ENCODE data around the gene TMEM145.

TMEM145 gene

DNA sequence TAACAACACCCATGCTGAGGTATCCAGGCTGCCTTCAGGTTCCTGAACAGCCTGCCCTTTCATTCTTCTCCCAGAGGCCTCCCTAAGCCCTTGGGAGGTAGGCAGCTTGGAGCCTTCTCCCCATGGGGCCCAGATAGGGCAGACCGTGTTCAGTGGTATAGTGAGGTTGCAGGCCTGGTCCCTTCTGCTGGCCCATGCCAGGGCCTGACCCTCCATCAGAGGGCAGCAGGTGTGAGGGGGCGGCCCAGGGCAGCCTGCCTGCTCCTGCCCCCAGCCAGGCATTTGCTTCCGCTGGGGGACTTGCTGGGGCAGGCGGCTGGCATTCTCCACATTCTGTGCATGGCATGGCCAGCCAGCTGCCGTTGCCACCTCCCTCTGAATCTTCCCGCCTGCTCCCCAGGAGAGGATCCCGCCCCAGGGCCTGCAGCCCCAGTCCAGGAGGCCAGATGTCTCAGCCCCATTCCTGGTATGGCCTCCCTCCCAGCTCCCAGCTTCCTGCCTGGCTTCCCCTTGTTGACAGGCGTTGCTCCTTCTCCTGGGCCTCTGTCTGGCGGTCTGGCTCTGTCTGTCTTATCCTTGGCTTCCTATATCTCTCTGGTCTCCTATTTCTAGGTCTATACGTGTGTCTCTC is 35.2 kb upstream of the TMEM145 start:
- DNase-seq (ENCODE audit: low read depth) = no peak

DNA sequence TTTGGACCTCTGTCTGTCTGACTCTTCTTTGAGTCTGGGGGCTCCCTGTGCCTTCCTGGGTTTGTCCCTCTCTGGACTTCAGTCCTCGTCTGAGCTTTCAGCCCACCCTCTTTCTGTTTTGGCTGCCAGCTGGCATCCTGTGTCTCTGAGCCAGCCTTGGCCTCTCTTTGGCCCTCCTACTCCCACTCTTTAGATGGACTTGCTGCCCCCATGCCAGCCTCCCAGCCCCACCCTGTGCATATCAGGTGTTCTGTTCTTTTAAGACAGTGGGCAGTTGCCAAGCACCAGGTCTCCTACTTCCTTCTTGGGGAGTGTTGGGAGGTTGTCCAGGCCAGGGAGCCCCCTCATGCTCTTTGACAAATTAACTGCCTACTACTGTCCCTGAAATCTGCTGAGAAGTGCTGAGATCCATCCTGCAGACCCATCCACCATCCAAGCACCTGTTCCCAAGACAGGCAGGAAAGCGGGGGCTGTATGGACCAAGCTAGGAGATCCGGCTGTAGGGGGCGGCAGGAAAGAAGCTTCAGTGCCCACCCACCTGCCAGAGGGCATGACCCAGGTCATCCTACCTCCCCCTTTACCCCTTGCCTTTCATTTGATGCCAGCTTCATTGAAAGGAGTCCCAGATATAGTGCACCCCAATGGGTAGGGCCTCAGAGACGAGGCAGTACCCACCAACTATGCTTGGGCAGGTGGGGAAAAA is 34.5 kb upstream of the TMEM145 start:
- DNase-seq (ENCODE audit: low read depth) = no peak

DNA sequence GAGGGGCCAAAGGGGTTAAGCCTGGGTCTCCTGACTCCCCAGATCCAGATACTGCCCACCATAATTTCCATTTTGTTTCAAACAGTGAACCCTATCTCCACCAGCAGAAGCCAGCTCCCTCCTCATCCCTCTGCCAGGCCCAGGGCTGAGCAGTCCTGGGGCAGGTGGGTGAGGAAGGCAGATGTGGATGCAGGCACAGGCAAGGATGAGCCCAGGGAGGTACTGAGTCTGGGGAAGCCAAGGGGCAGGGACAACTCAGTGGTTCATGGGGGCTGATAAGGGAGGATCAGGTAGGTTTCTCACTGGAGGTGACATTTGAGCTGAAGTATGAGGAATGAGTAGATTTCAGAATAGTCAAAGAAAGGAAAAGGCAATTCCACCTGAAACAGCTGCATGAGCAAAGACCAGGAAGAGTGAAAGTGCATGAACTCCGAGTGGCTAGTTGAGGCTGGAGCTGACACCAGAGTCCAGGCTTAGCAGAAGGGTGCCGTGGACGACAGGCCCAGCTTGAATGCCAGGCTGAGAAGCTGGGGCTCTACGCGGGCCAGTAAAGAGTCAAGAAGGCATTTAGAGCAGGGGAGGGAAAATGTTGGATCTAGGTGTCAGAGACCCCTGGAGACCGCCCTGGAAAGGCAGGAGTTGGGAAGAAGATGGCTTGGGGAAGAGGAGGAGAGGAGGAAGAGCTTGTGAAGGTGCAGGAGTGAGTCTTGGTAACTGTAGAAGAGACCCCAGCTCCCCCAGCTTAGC is 33.8 kb upstream of the TMEM145 start:
- DNase-seq (ENCODE audit: low read depth) = no peak

DNA sequence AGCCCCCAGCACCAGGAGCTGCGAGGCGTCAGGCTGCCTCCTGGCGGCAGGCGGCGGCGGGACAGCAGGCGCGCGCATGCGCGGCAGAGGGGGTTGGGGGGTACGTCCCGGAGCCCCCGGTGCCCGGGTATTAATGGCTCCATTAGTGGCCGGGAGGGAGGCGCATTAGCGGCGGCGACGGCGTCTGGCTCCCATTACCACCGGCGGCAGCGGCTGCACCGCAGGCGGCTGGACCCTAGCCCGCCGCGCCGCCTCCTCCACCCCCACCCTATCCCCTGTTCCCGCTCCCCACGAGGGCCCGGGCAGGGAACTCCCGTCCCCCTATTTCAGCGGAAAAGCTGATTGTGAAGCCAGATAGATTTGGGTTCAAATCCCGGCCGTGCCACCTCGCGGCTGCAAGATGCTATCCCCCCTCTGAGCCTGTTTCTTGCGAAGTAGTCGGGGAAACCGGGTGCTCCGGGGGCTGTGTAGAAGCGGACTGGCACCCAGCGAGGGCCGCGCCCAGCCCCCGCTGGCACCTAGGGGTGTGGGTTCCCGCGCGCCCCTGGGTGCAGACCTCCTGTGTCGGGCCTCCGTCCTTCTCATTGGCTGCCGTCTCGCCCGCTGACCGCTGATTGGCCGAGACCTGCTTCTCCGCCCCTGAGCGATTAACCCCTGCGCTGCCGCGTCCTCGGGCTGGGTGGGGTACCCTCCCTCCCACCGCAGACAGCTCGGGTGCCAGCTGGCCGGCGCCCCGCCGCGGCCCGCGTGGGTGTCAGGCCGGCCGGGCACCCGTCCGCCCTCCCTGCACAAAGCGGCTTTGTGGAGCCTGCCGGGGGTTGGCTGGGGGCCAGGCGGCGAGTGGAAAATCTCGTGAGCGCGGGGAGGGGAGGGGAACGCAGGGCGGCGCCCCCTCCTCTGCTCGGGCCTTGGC is 33.0 kb upstream of the TMEM145 start:
- peak; percentile 86 for DNase-seq (ENCODE audit: low read depth)

DNA sequence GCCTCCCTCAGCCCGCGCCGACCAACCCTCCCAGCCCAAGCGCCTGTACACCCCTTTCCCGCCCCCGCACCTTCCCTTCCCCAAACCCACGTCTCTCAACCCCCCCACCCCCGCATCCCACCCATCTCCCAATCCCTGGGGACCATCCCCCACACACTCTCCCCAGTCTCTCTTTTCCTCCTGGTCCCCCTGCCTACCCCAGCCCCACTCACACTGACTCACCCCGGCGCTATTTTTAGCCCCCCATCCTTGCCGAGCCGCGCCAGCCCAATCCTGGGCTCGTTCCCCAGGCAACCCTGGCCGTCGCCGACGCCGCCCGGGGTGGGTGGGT is 32.3 kb upstream of the TMEM145 start:
- no peak for DNase-seq (ENCODE audit: low read depth)

DNA sequence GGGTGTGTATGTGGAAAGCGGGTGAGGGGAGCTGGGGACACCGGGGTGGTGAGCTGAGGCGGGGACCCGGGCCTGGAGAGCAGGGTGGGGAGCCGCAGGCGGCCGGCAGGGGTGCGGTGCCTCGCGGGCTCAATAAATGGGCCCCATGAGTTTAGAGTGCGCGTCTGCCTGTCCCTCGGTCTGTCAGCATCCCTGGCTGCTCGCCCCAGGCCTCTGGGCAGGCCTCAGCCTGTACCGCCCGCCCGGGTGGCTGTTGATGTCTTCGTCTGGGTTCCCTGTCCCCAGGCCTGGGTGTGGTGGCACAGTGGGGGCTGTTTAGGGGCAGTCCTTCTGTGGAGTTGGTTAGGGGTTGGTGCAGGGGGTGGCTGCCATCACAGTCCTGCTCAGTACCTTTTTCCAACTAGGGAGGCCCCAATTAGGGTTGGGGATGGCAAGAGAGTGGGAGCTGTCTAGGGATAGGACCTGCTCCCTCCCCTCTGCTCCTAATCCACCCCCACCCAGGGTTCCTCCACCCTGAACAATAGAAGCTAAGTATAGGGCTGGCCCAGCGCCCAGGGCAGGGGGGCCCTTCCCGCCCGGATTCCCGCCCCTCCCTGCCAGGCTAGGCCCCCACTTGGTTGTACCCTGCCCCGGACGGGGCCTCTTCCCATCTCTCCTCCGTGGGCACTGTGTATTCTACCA is 31.8 kb upstream of the TMEM145 start:
- no peak for DNase-seq (ENCODE audit: low read depth)

DNA sequence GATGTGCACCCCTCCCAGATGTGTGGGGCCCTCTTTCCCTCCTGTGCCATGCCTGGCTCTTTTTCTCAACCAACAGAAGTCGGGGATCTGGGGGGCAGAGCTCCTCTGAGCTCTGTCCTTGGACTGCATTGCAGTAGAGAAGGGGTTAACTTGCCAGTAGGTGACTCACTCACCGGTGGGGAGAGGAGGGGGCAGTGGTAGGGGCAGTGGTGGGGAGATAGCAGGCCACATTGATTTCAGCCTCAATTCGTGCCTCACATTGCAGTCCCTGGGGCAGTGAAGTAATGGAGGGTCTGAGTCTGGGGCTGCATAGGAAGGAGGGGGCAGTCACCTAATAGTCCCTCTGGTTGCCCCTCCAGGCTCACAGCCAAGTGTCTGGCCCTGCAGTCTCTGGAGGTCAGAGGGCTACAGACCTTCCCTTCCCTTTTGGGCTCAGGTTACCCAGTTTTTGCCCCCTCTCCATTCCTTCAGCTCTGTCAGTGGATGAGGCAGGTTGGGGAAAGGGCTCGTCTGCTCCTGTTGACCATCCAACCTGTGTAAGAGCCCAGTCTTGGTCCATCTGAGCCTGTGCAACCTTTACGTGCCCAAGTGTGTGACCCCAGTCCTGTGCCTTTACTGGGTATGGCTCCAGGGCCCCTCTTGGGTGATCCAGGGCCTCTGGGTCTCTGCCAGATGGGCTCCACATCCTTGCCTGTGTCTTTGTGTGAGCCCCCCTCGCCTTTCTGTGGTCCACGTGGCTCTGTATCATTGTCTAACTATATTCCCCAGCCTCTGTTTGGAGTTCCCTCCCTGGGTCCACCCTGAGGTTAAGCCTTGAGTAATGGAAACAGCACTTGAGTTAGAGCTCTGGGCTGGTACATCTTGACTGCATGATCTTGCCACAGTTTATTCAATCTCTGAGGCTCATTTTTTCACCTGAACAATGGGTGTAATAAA is 31.0 kb upstream of the TMEM145 start:
- DNase-seq (ENCODE audit: low read depth) = peak; percentile 41

DNA sequence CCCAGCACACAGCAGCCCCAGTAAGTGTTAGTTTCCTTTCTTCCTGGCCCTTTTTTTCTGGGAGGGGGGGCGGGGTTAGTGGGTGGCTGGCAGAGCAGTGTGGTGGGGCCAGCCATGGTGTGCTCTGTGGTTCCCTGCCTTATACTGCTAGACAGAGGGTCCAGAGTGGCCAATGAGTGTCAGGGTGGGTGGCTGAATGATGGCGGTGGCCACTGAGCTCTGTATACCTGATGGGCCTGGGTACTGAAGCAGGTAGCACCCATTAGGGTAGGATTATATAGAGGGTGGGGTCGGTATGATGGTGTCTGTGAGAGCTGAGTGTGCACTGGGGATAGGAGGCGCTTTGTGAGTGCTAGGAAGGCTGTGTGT is 30.3 kb upstream of the TMEM145 start:
- DNase-seq (ENCODE audit: low read depth) = no peak

DNA sequence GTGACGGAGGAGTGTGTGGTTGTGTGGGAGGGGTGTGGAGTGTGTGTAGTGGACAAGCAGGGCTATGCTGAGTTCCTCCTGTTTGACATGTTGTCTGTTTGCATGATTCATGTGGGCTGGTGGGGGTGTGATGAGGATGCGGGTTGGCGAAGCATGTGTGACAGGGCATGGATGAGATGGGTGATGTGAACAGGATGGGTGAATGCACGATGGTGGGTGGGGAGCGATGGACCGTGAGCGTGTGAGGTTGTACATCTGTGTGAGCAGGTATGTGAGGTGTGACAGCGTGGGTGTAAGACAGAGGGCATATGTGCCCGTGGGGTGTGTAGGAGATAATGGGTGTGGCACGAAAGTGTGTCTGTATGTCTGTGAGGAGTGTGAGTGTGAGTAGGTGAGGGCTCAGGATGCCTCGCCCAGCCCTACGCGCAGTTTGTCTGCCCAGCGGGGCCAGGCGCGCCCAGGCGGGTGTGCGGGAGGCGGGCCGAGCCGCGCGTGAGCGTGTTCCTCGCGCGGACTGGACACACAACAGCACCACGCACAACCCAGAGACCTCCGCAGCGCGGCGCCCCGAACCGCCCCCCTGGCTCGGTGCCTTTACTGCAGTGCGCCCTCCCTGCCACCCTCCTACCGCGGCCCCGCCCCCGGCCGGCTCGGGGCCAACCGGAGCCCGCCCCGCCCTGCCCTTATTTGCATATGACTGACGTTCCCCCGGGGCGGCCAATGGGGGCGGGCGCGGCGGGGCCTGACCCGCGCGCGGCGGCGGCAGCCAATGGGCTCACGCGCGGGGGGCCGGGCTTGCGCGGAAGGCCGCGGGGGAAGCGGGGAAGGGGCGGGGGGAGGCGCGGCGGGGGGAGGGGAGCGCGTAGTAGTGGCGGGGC is 29.7 kb upstream of the TMEM145 start:
- peak; percentile 93 for DNase-seq (ENCODE audit: low read depth)

DNA sequence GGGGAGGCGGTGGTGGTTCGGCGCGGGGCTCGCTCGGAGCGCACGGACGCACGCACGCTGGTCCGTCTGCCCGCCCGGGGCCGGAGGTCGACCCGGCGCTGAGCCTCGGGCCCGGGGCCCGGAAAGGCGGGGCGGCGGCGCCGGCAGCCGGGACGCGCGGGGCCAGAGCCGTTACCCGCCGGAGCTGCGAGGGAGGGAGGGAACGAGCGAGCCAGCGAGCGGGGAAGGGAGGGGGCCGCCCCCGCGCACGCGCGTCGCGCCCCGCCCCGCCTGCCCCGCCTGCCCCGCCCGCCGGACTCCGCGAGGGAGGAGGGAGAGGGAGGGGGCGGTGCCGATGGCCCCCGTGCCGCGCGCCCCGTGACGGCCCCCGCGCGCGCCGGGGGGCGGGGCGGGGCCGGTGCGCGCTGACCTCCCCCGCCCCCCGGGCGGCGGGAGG is 29.0 kb upstream of the TMEM145 start:
- DNase-seq (ENCODE audit: low read depth) = peak; percentile 77

DNA sequence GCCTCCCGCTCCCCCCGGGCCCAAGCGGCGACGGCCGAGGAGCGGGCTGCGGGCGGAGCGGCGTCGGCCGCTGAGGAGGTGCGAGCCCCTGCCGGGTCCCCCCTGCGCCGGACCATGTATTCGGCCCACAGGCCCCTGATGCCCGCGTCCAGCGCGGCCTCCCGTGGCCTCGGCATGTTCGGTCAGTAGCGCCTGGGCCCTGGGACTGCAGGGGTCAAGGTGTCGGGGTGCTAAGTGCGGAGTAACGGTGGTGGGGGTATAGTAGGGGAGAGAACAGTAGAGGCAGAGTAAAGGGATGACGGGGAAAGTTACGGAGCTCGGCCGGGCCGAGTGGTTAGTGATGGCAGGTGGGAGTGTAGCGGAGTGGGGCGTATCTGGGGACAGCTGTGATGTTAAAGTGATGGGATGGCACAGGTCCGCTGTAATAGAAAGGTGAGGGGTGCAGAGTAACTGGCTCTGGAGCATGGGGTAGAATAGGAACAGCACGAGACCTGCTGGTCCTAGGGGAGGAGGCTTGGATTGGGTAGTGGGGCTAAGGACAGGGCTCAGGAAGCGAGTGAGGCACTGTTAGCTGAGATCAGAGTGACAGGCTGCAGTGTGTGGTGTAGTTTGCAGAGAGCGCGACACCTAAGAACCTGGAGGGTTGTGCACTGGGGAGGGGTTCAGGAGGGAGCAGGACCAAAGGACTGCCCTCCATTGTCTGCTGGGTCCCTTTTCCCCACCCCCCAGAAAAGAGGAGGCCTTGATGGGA is 28.3 kb upstream of the TMEM145 start:
- DNase-seq (ENCODE audit: low read depth) = no peak

DNA sequence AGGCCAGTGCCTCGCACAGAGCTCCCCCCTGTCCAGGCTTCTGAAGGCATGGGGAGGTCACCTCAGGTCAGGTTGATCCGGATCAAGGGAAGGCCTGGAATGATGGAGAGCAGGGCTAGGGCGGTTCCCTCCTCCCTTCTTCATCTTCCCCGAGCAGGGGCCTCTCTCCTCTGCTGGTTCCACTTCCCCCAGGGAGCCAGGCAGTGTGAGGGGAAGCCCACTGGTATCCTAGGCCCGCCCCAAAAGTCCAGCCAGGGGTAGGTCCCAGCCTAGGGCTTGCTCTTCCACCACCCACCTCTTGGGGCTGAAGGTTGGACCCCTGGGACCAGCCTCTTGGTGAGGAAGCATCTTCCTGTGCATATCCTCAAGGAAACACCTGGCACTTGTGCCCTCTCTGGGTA is 27.6 kb upstream of the TMEM145 start:
- no peak for DNase-seq (ENCODE audit: low read depth)

DNA sequence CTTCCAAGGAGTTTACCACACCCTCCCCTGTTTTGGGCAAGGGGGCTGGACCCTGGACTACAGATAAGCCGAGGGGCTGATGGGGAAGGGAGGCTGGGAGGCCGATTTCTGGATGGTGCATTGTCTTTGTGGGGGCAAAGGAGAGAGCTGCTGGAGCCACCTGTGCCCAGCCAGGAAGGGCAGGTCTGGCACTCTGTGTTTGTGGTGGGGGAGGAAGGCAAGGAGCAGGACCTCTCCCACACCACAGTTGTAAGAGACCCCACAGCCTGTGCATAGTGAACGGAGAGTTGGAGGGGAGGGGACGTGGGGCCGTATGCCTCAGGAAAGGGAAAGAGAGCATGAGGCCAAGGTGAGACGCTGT is 27.1 kb upstream of the TMEM145 start:
- no peak for DNase-seq (ENCODE audit: low read depth)

DNA sequence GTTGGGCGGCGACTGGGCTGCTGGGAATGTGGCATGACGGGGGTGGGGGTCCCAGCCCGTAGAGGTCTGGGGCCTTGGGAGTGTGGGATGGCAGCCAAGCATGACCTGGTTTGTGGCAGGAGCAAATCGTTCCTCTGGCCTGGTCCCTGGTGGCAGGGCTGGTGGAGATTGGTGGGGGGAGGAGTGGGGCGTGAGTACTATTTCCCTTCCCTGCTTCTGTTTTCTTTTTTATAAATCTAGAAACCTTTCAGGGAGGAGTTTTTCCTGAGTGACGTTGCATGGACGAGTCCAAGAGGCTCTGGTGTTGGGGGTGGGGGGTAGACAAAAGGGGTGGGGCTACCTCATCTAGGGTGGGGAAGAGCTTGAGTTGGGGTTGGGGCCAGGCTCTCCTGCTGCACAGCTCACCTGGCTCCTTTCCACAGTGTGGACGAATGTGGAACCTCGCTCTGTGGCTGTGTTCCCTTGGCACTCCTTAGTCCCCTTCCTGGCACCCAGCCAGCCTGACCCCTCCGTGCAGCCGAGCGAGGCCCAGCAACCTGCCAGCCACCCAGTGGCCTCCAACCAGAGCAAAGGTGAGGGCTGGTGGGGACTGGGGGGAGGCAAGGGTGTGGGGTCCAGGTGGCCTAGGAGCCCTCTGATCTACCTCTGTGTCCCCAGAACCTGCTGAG is 26.6 kb upstream of the TMEM145 start:
- peak; percentile 49 for DNase-seq (ENCODE audit: low read depth)

DNA sequence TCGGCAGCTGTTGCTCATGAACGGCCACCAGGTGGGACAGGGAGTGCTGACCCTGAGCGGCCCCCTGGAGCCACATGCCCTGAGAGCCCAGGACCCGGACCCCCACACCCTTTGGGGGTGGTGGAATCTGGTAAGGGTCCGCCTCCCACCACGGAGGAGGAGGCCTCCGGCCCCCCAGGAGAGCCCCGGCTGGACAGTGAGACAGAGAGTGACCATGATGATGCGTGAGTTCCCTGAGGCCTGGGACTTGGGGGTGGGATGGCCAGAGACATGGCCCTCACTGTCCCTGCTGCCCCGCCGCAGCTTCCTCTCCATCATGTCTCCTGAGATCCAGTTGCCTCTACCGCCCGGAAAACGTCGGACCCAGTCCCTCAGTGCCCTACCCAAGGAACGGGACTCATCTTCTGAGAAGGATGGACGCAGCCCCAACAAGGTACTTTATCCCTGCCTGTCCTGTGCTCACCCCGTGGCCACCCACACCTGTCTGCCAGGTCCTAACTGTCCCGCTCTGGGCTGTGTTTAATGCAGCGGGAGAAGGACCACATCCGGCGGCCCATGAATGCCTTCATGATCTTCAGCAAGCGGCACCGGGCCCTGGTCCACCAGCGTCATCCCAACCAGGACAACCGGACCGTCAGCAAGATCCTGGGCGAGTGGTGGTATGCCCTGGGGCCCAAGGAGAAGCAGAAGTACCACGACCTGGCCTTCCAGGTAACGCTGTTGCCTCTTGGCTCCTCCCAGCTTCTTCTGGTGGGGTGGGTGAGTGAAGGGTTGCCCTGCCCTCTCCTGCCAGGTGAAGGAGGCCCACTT is 25.9 kb upstream of the TMEM145 start:
- DNase-seq (ENCODE audit: low read depth) = no peak

DNA sequence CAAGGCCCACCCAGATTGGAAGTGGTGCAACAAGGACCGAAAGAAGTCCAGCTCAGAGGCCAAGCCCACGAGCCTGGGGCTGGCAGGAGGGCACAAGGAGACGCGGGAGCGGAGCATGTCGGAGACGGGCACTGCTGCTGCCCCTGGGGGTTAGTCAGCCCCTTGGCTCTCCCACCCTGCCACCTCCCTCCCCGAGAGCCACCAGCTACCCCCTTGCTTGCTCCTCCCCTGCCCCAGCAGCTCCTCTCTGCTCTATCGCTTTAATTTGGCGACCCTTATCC is 25.3 kb upstream of the TMEM145 start:
- DNase-seq (ENCODE audit: low read depth) = no peak

DNA sequence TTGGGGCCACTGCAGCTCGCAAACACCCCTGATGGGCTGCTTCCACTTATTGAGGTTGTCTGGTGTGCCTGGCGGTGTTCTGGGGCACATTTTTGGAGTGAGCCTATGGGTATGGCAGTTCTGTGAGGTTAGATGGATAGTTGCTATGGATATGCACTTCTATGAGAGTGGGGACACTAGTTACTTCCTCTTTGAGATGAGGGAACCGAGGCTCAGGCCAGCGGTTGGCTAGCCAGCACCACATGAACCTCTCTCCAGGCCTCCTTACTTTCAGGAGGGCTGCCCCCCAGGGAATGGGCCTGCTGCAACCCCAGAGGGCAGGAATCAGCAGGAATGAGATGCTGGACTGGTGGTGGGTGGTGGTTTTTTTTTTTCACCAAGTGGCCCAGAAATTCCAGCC is 24.7 kb upstream of the TMEM145 start:
- DNase-seq (ENCODE audit: low read depth) = no peak

Measured in iris pigment epithelial cell (primary cell).